Right cardiac atrium (tissue), 5 donors: ENCODE measurements around the gene TMEM201. TPM values are rescaled to one million over a fixed set of nuclear protein-coding genes. Genes with fewer than 3 reads are reported as not detected.

Experiments used
- ATAC-seq, 2 donors: fragments of 200-7000 bp; cut with Tn5 transposase; one replicate each; pipeline versions ENCODE4 v1.8.0 to v1.9.1; 2020; ENCODE audit warnings: moderate library complexity in 2 of 2, mild to moderate bottlenecking in 1 of 2
- DNase-seq, 3 donors: peaks; one replicate each; pipeline ENCODE4 v3.0.0-alpha.2; 2020
- H3K27ac ChIP-seq: one replicate; pipeline ENCODE4 v1.5.1; 2013; ENCODE audit warnings: mild to moderate bottlenecking, low read length, control low read depth, moderate library complexity
- H3K27me3 ChIP-seq: one replicate; pipeline ENCODE4 v1.6.1; 2013; ENCODE audit not compliant: control insufficient read depth, insufficient read depth
- H3K4me1 ChIP-seq: one replicate; pipeline ENCODE4 v1.6.1; 2013; ENCODE audit warnings: low read length; ENCODE audit not compliant: control insufficient read depth, insufficient read depth
- H3K4me3 ChIP-seq: one replicate; pipeline ENCODE4 v1.5.1; 2013; ENCODE audit warnings: low read length, control low read depth
- H3K9me3 ChIP-seq: one replicate; pipeline ENCODE4 v1.6.1; 2013; ENCODE audit warnings: low read length; ENCODE audit not compliant: control insufficient read depth
- WGBS: extraction: QIAGEN DNeasy Blood & Tissue Kit; methylation state at CpG from one replicate; pipeline ENCODE4 v1.1.7; 2013; 5-methylcytosine and 5-hydroxymethylcytosine counted together
- intact Hi-C, 4 donors: fragments of 100-400 bp; cut with DNase I; formaldehyde crosslinking; loops; one replicate each; pipeline versions ENCODE4 v1.11.0 to v1.14.0; 2022 to 2023
- polyA plus RNA-seq: library from polyadenylated mRNA; stranded (reverse); fragments of 200-250 nt; gene quantifications from one replicate; pipeline ENCODE4 v1.2.3, GENCODE V29; 2013
- total RNA-seq, 4 donors: library from RNA; stranded (reverse); fragmentation: NEBNext Ultra II Directional; extraction: Animal tissue kit (Norgen Biotek cat#: 25700); gene quantifications; one replicate each; pipeline ENCODE4 v1.2.1, GENCODE V29; 2021
- donor health status: healthy with polysubstance abuse.
- donor health status: DM: no; HTN: yes; CAD: no.
- donor health status: DM: no; HTN: no; CAD: no.
- donor health status: DM: no; HTN: yes; CAD: no; lungs with severe emphysema.
- donor health status: DM: yes; HTN: yes; CAD: no.

The TMEM201 gene
- total and polyA plus RNA-seq, 5 donors, result 14.5 to 23.3 (median 21.0) TPM

DNA sequence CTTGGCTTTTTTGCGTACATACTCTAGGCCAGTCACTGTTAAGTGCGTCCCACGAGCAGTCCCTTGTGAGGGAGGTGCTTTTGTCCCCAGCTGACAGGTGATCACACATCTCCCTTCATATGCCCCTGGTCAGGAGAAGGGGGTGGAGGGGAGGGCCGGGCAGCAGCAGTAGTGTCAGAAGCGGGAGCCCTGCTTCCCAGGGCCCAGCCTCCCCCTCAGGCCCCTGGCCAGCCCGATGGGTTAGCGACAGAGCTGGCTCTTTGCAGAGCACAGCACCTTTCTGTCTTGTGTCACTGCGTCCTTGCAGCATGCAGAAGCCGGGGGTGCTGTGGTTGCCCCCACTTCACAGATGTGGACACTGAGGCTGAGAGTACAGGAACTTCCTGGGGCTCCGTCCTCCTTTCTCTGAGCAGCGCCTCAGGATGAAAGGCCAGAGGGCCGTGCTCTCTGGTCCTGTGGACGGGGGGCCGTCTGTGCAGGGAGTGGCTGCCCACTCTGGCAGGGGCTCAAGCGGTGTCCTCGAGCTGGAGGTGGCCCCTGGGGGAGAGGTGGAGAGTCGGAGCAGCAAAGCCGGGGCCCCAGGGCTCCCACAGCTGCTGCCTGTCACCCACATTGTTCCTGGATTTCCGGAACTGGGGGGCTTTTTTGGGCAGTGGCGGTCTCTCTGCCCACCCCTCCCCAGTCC, 5.9 kb downstream of the TMEM201 start:
- ATAC-seq (no peak), DNase-seq (peak in 1 of 3 donors; percentile 60)
- H3K9me3 ChIP-seq, result no peaks in the 10 kb centered on the region
- H3K27ac ChIP-seq, result no peak overlapping the region
- no peak overlapping the region for H3K4me3 ChIP-seq
- 91% methylated on average over 20 of the region's 20 CpGs for WGBS
- H3K27me3 ChIP-seq, result no peaks in the 10 kb centered on the region
- peaks cover 34% of the 10 kb centered on the region for H3K4me1 ChIP-seq
- intact Hi-C loops, result no loop called here

DNA sequence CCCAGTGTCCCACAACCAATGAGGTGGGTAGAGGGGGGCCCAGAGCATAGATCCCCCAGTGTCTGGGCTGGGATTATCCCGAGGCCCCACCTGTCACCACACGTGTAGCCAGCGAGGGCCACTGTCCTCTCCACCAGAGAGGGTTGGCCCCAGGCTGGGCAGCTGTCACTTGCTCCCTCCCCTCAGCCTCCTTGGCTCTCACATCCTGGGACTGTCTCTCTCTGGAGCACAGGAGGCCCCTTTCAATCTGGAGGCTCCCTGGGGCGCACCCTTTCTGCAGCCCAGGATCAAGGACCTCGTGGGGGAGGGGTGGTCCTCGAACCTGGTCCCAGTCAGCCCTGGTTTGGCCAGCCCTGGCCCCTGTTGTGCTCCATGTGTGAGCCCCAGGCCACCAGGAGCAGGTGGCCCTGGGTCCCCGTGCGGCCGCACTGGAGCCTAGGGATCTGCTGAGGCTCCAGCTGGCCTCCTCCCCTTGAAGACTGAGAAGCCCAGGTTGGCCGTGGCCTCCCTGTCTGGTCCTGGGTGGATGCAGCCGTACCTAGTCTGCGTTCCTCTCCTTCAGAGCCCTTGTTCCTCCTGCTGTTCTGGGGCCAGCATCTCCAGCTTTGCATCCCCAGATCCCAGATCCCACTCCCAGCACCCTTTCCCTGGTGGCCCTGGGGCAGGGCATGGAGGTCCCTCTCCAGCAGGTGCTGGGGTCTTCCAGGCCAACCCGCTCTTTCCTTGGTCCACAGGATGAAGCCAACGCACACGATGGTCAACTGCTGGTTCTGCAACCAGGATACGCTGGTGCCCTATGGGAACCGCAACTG, 6.7 kb downstream of the TMEM201 start:
- H3K27ac ChIP-seq, result no peak overlapping the region
- WGBS, result 84% methylated on average over 17 of the region's 17 CpGs
- H3K9me3 ChIP-seq, result no peaks in the 10 kb centered on the region
- intact Hi-C loops, result no loop called here
- peak in 2 of 3 donors; percentile 27 to 48 for DNase-seq
- peaks cover 26% of the 10 kb centered on the region for H3K4me1 ChIP-seq
- no peak for ATAC-seq
- H3K4me3 ChIP-seq, result no peak overlapping the region
- no peaks in the 10 kb centered on the region for H3K27me3 ChIP-seq

DNA sequence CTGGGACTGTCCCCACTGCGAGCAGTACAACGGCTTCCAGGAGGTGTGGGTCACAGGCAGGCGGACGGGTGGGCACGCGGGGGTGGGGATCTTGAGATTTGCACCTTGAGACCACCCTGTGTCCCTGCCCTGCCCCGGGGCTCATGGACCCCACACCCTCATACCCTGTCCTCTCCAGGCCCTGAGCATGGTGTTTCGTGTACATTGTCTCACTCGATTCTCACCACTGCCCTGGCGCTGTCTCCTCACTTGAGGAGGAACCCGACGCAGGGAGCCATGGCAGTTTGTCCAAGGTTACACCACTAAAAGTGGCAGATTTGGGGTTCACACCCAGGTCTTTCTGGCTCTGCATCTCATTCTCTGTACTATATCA, 7.2 kb downstream of the TMEM201 start:
- ATAC-seq, result no peak
- Histone ChIP-seq H3K4me1 (peaks cover 22% of the 10 kb centered on the region), H3K27ac (no peak overlapping the region)

DNA sequence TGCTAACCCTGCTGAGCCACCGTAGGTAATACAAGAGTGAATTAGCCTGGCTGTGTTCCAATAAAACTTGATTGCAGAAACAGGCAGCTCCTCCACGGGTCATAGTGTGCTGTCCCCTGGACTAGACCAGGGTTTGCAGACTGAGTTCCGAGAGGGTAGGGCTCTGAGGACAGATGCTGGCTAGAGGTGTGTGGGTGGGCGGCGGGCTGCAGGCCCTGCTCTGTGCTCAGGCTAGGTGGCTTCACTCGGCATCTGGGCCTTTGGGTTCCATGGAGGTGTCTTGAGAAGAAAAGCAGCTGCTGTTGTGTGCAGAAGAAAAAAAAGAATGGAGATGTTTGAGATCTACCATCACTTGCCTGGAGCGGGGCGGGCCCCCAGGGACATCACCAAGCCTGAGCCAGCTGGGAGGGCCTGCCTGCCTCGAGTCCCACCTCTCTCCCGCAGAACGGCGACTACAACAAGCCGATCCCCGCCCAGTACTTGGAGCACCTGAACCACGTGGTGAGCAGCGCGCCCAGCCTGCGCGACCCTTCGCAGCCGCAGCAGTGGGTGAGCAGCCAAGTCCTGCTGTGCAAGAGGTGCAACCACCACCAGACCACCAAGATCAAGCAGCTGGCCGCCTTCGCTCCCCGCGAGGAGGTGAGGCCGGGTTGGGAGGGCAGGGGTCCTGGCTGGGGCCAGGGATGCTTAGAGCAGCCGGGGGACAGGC, 7.9 kb downstream of the TMEM201 start:
- intact Hi-C loops, result no loop called here
- H3K27ac ChIP-seq, result no peak overlapping the region
- H3K4me3 ChIP-seq, result no peak overlapping the region
- no peaks in the 10 kb centered on the region for H3K27me3 ChIP-seq
- ATAC-seq, result no peak
- WGBS, result 70% methylated on average over 27 of the region's 27 CpGs
- peaks cover 18% of the 10 kb centered on the region for H3K4me1 ChIP-seq
- H3K9me3 ChIP-seq, result no peaks in the 10 kb centered on the region
- DNase-seq, result peak; percentile 13 to 62 (median 55)

More for the DNA sequence above, 7.2 kb downstream of the TMEM201 start:
- intact Hi-C loops, result no loop called here
- WGBS, result 86% methylated on average over 12 of the region's 12 CpGs
- no peaks in the 10 kb centered on the region for H3K27me3 ChIP-seq
- DNase-seq, result peak in 1 of 3 donors; percentile 60
- H3K9me3 ChIP-seq, result no peaks in the 10 kb centered on the region
- H3K4me3 ChIP-seq, result no peak overlapping the region

DNA sequence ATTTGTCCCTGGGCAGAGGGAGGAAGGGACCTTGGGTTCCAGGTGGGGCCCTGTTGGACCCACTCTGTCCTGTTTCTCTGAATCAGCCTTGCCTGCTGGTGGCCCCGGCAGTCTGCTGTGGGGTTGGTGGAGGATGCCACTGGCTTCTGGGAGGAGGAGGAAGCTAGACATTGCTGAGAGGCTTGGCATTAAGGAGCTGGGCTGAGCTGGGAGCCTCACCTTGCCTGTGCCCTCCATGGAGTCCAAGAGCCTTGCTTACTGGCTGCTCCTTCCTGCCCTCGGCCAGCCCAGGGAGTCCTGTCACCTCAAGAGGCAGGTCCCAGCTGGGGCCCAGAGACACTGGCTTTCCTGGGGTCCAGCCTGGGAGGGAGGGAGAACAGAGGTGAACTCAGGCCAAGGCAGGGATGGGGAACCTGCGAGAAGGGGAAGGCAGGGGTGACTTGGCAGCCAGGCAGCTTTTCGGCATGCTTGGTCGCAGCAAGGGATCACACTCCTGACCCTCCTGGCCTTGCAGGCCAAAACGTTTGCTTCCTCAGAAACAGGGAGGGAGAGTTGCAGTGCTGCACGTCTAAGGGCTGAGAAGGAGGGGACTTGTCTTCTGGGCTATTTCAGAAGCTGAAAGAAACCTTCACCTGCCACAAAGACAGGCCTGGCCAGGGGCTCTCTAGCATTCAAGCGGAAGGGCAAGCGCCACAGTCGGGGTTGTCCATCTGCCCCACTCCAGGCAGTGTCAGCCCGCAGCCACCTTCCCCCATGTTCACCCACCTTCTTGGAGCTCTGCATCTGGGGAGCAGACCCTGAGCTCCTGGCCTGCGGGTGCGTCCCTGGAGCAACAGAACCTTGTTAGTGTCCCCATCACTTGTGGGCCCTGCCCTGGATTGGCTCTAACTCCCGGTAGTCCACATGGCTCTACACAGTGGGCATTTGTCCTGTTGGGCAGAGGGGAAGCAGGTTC, 8.9 kb downstream of the TMEM201 start:
- DNase-seq (peak in 1 of 3 donors; percentile 43), ATAC-seq (no peak)
- H3K4me1 ChIP-seq, result peaks cover 12% of the 10 kb centered on the region
- no peak overlapping the region for H3K27ac ChIP-seq
- no peaks in the 10 kb centered on the region for H3K27me3 ChIP-seq
- no peak overlapping the region for H3K4me3 ChIP-seq
- intact Hi-C loops, result no loop called here
- no peaks in the 10 kb centered on the region for H3K9me3 ChIP-seq
- 80% methylated on average over 14 of the region's 14 CpGs for WGBS

DNA sequence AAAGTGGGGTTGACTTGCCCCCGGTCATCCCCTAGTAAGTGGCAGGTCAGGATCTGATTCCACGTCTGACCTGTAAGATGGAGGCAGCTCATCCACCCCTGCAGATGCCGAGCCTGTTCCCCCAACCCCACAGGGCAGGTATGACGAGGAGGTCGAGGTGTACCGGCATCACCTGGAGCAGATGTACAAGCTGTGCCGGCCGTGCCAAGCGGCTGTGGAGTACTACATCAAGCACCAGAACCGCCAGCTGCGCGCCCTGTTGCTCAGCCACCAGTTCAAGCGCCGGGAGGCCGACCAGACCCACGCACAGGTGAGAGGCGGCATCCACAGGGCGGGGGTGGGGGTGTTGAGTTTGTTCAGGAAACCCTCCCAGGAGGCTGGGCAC, 9.6 kb downstream of the TMEM201 start:
- WGBS, result 92% methylated on average over 18 of the region's 18 CpGs
- DNase-seq, result peak; percentile 13 to 61 (median 55)

DNA sequence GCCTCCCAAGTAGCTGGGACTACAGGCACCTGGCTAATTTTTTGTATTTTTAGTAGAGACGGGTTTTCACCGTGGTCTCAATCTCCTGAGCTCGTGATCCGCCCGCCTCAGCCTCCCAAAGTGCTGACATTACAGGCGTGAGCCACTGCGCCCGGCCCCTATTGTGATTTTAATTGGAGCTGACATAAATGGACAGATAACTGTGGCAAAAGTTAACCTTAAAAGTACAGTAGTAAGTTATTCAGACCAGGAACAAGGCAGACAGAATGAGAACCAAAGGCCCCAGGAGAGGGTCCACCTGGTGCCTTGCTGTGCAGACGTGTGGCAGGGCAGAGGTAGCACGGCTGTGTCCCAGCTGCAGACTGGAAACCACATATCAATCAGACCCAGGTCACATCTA, 11.0 kb downstream of the TMEM201 start:
- 96% methylated on average over 10 of the region's 10 CpGs for WGBS
- no peak overlapping the region for H3K27ac ChIP-seq
- DNase-seq (peak in 1 of 3 donors; percentile 18), ATAC-seq (no peak)
- H3K27me3 ChIP-seq, result no peaks in the 10 kb centered on the region
- H3K4me1 ChIP-seq, result peaks cover 3% of the 10 kb centered on the region
- no peak overlapping the region for H3K4me3 ChIP-seq
- intact Hi-C loops, result no loop called here
- no peaks in the 10 kb centered on the region for H3K9me3 ChIP-seq

More for the DNA sequence above, 9.6 kb downstream of the TMEM201 start:
- intact Hi-C loops, result no loop called here
- no peak for ATAC-seq
- Histone ChIP-seq H3K27ac (no peak overlapping the region), H3K4me3 (no peak overlapping the region), H3K27me3 (no peaks in the 10 kb centered on the region), H3K4me1 (peaks cover 6% of the 10 kb centered on the region), H3K9me3 (no peaks in the 10 kb centered on the region)

DNA sequence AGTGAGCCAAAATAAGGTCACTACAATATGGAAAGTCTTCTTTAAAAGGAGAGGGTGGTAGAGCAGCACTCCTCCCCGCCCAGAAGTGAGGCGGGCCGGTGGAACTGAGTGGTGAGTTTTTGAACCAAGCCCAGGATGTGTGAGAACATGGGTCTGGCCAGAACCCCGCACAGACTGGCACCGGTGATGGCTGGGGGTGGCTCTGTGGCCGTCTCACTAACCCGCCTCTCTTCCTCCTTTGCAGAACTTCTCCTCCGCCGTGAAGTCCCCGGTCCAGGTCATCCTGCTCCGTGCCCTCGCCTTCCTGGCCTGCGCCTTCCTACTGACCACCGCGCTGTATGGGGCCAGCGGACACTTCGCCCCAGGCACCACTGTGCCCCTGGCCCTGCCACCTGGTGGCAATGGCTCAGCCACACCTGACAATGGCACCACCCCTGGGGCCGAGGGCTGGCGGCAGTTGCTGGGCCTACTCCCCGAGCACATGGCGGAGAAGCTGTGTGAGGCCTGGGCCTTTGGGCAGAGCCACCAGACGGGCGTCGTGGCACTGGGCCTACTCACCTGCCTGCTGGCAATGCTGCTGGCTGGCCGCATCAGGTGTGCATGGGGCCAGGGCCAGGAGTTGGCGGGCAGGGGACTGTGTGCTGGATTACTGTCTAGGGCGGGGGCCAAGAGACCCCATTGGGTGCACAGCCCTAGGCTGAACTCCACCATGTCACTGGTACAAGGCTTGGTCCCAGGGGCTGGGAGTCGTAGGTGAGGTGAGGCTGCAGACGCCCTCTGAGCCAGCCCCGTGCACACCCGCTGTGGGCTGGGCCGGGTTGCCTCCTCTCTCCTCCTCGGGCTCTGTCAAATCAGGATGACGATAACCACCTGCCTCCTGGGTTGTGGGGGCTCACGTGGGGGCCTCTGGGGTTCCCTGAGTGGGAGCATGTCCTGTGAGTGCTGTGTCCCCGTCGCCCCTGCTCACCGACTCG, 12.4 kb downstream of the TMEM201 start:
- H3K9me3 ChIP-seq, result no peaks in the 10 kb centered on the region
- peak in 1 of 3 donors; percentile 42 for DNase-seq
- H3K4me3 ChIP-seq, result no peak overlapping the region
- no peaks in the 10 kb centered on the region for H3K27me3 ChIP-seq
- peaks cover 3% of the 10 kb centered on the region for H3K4me1 ChIP-seq
- ATAC-seq, result no peak
- intact Hi-C loops, result no loop called here
- 94% methylated on average over 39 of the region's 39 CpGs for WGBS
- no peak overlapping the region for H3K27ac ChIP-seq

DNA sequence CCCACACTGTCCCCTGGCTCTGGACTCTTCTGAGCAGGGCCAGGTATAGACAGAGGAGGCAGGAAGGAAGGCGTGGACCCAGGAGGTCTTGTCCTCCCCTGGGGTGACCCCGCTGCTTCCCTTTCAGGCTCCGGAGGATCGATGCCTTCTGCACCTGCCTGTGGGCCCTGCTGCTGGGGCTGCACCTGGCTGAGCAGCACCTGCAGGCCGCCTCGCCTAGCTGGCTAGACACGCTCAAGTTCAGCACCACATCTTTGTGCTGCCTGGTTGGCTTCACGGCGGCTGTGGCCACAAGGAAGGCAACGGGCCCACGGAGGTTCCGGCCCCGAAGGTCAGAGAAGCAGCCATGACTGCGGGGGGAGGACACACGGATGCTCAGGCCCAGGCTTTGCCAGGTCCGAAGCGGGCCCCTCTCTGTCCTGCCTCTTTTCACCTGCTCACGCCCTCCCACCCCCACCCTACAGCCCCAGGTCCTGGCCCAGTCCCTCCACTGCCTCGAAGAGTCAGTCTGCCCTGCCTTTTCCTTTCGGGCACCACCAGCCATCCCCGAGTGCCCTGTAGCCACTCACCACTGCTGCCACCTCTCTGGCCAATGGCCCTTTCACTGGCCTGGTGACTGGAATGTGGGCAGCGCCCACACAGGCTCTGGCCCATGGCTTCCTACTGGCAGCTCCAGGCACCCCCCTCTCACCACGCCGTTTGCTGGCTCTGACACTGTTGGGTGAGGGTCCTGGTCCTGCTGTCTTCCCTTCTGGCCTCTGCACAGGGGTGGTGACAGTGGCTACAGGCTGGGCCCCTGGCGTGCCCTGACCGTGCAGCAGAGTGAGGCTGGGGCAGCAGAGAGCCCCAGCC, 13.5 kb downstream of the TMEM201 start:
- no peak for ATAC-seq
- intact Hi-C loops, result no loop called here
- no peak overlapping the region for H3K4me3 ChIP-seq
- DNase-seq, result peak in 1 of 3 donors; percentile 43
- 95% methylated on average over 26 of the region's 26 CpGs for WGBS
- no peaks in the 10 kb centered on the region for H3K27me3 ChIP-seq
- H3K27ac ChIP-seq, result no peak overlapping the region
- no peaks in the 10 kb centered on the region for H3K9me3 ChIP-seq
- H3K4me1 ChIP-seq, result no peaks in the 10 kb centered on the region
